PC-3 (cell line): Measurements from ENCODE around the gene TOLLIP. TPM values are rescaled to one million over a fixed set of nuclear protein-coding genes. Genes with fewer than 3 reads are reported as not detected.
A peak's percentile ranks its signal among the peaks of the same experiment; 100 is the strongest.

ENCODE experiments used
- ATAC-seq: fragments of 200-7000 bp; cut with Tn5 transposase; 2 replicates; pipeline ENCODE4 v1.9.1; 2020; ENCODE audit warnings: mild to moderate bottlenecking, moderate library complexity
- BruUV-seq: library from RNA; stranded (reverse); fragments of 400-500 nt; replicated peaks from 2 replicates; lab custom pipeline; 2021; lab: Mats Ljungman, UMichigan
- CTCF ChIA-PET: fragments of 300-600 bp; sonication (Branson Sonifier 250); formaldehyde crosslinking; loops from one replicate; lab custom pipeline; 2022; ENCODE audit warnings: antibody characterized with exemption; lab: Charles Lee
- POLR2A ChIA-PET: fragments of 300-600 bp; sonication (Branson Sonifier 250); formaldehyde crosslinking; loops from one replicate; lab custom pipeline; 2022; ENCODE audit warnings: antibody characterized with exemption; ENCODE audit not compliant: unreplicated experiment; lab: Charles Lee
- DNase-seq: peaks from one replicate; pipeline ENCODE4 v3.0.0-alpha.2; 2015
- H2AFZ ChIP-seq: fragments of 300-600 bp; sonication (generic); 2 replicates; pipeline ENCODE4 v1.6.0; 2016; ENCODE audit warnings: antibody characterized with exemption, low read length
- H3F3A ChIP-seq: fragments of 300-600 bp; sonication (generic); one replicate; pipeline ENCODE4 v1.6.0; 2017; ENCODE audit warnings: antibody characterized with exemption, low read length, control low read depth, mild to moderate bottlenecking; ENCODE audit not compliant: unreplicated experiment
- H3K27ac ChIP-seq: fragments of 300-600 bp; sonication (generic); 2 replicates; pipeline ENCODE4 v1.5.1; 2016; ENCODE audit warnings: mild to moderate bottlenecking, low read length
- H3K27me3 ChIP-seq: fragments of 300-600 bp; sonication (generic); 2 replicates; pipeline ENCODE4 v1.6.1; 2016; ENCODE audit warnings: low read length, mixed read lengths
- H3K36me3 ChIP-seq: fragments of 300-600 bp; sonication (generic); 2 replicates; pipeline ENCODE4 v1.6.1; 2016; ENCODE audit warnings: low read depth, mixed run types, low read length, mixed read lengths
- H3K4me1 ChIP-seq: fragments of 300-600 bp; sonication (generic); 2 replicates; pipeline ENCODE4 v1.5.1; 2016; ENCODE audit warnings: low read length; ENCODE audit not compliant: insufficient read depth
- H3K4me2 ChIP-seq: fragments of 300-600 bp; sonication (generic); 2 replicates; pipeline ENCODE4 v1.6.0; 2016; ENCODE audit warnings: low read length
- H3K4me3 ChIP-seq: fragments of 300-600 bp; sonication (generic); 2 replicates; pipeline ENCODE4 v1.5.1; 2016; ENCODE audit warnings: mild to moderate bottlenecking, low read length, mixed read lengths
- H3K79me2 ChIP-seq: fragments of 300-600 bp; sonication (generic); 2 replicates; pipeline ENCODE4 v1.6.1; 2017; ENCODE audit warnings: low read length, mixed read lengths
- H3K9ac ChIP-seq: fragments of 300-600 bp; sonication (generic); 2 replicates; pipeline ENCODE4 v1.6.0; 2016; ENCODE audit warnings: mild to moderate bottlenecking, low read length
- H3K9me2 ChIP-seq: fragments of 300-600 bp; sonication (generic); replicated peaks from 2 replicates; pipeline ENCODE4 v1.6.1; 2016; ENCODE audit warnings: mixed run types, low read length, mixed read lengths
- H3K9me3 ChIP-seq: fragments of 300-600 bp; sonication (generic); 2 replicates; pipeline ENCODE4 v1.6.1; 2016; ENCODE audit warnings: low read length, mixed read lengths
- H4K20me1 ChIP-seq: fragments of 300-600 bp; sonication (generic); 2 replicates; pipeline ENCODE4 v1.6.1; 2016; ENCODE audit warnings: low read length, mixed read lengths
- CTCF ChIP-seq: fragments of 300-600 bp; sonication (generic); conservative IDR thresholded peaks from 2 replicates; pipeline ENCODE4 v1.5.1; 2017; ENCODE audit warnings: antibody characterized with exemption, low read depth, mild to moderate bottlenecking, low read length
- EZH2 ChIP-seq: fragments of 300-600 bp; sonication (generic); IDR thresholded peaks from one replicate; pipeline ENCODE4 v1.6.1; 2017; ENCODE audit warnings: antibody characterized with exemption, mild to moderate bottlenecking, low read length; ENCODE audit not compliant: unreplicated experiment
- EZH2phosphoT487 ChIP-seq: fragments of 300-600 bp; sonication (generic); IDR thresholded peaks from 2 replicates; pipeline ENCODE4 v1.6.1; 2018; ENCODE audit warnings: mild to moderate bottlenecking, antibody characterized with exemption, low read length, borderline replicate concordance
- intact Hi-C: fragments of 100-400 bp; cut with micrococcal nuclease; formaldehyde crosslinking; loops from 2 replicates; pipeline ENCODE4 v1.9.0; 2023
- total RNA-seq: library from RNA; depleted of rRNA; stranded (reverse); fragments of >200 nt; gene quantifications from 2 replicates; pipeline ENCODE4 v1.2.3, GENCODE V29; 2014

Gene TOLLIP
- total RNA-seq, 1 experiment from 2014 or later, result 43.2 TPM

- Histone ChIP-seq H3K9me3 (no peaks in the 10 kb centered on the region), H3K4me3 (no peak overlapping the region), H3K36me3 (no peaks in the 10 kb centered on the region), H3K9me2 (no peaks in the 10 kb centered on the region), H3K4me1 (peaks cover 16% of the 10 kb centered on the region; the same call in 1 of the 2 replicates), H2AFZ (no peak overlapping the region), H3K79me2 (no peaks in the 10 kb centered on the region), H3K4me2 (no peak overlapping the region), H3K9ac (no peak overlapping the region), H3F3A (no peaks in the 10 kb centered on the region), H3K27me3 (no peaks in the 10 kb centered on the region), H3K27ac (no peak overlapping the region), H4K20me1 (no peaks in the 10 kb centered on the region)
- ChIA-PET POLR2A (no interaction called here), CTCF (no interaction called here)
- intact Hi-C loops, result loop anchor here (1.0 kb wide), 1 partner anchor 25 kb away; no protein-coding TSS in a partner anchor
- no peak for DNase-seq
- no peak for ATAC-seq
- no TSS peak for BruUV-seq
- TF ChIP-seq EZH2phosphoT487 (no peak), CTCF (no peak), EZH2 (no peak)
These were observed 81.8 kb downstream of the TOLLIP start for GRCh38 chr11:1227551-1228100.

GRCh38 chr11:1226986-1227550, 82.4 kb downstream of the TOLLIP start:
- Histone ChIP-seq H4K20me1 (no peaks in the 10 kb centered on the region), H3K36me3 (no peaks in the 10 kb centered on the region), H3K4me2 (no peak overlapping the region), H3K27me3 (no peaks in the 10 kb centered on the region), H3K79me2 (no peaks in the 10 kb centered on the region), H3K9me2 (no peaks in the 10 kb centered on the region), H3K9me3 (no peaks in the 10 kb centered on the region), H3K27ac (no peak overlapping the region), H3F3A (no peaks in the 10 kb centered on the region), H3K9ac (no peak overlapping the region), H3K4me3 (no peak overlapping the region), H3K4me1 (peaks cover 16% of the 10 kb centered on the region; the same call in 1 of the 2 replicates), H2AFZ (no peak overlapping the region)
- ChIA-PET POLR2A (no interaction called here), CTCF (no interaction called here)
- BruUV-seq, result TSS peak; percentile 52
- TF ChIP-seq EZH2phosphoT487 (no peak), CTCF (no peak), EZH2 (no peak)
- DNase-seq, result no peak
- no peak for ATAC-seq
- intact Hi-C loops, result loop anchor here (1.0 kb wide), 1 partner anchor 25 kb away; no protein-coding TSS in a partner anchor

- no peak overlapping the region for H3K4me3 ChIP-seq
- TF ChIP-seq EZH2phosphoT487 (no peak), EZH2 (no peak), CTCF (0 out of 2 replicates have a peak, but pooled peaks have one; percentile 16)
- H3K9ac ChIP-seq, result no peak overlapping the region
- no peak overlapping the region for H3K27ac ChIP-seq
- no peaks in the 10 kb centered on the region for H3K27me3 ChIP-seq
- BruUV-seq, result no TSS peak
- DNase-seq (no peak), ATAC-seq (no peak)
- CTCF ChIA-PET, result no interaction called here
- H3K36me3 ChIP-seq, result no peaks in the 10 kb centered on the region
- no peak overlapping the region for H3K4me2 ChIP-seq
- H3F3A ChIP-seq, result no peaks in the 10 kb centered on the region
- H3K79me2 ChIP-seq, result no peaks in the 10 kb centered on the region
- no peaks in the 10 kb centered on the region for H3K9me2 ChIP-seq
- no peaks in the 10 kb centered on the region for H4K20me1 ChIP-seq
- peaks cover 16% of the 10 kb centered on the region; the same call in 1 of the 2 replicates for H3K4me1 ChIP-seq
- no peaks in the 10 kb centered on the region for H3K9me3 ChIP-seq
- intact Hi-C loops, result no loop called here
- H2AFZ ChIP-seq, result no peak overlapping the region
- POLR2A ChIA-PET, result no interaction called here
These were observed 83.0 kb downstream of the TOLLIP start for GRCh38 chr11:1226226-1226985.
